ENCODE data around the gene AIRE. TPM values are rescaled to one million over a fixed set of nuclear protein-coding genes. Genes with fewer than 3 reads are reported as not detected.

The AIRE gene
- total RNA-seq, 1 donor from 2014 or later, result not detected

DNA sequence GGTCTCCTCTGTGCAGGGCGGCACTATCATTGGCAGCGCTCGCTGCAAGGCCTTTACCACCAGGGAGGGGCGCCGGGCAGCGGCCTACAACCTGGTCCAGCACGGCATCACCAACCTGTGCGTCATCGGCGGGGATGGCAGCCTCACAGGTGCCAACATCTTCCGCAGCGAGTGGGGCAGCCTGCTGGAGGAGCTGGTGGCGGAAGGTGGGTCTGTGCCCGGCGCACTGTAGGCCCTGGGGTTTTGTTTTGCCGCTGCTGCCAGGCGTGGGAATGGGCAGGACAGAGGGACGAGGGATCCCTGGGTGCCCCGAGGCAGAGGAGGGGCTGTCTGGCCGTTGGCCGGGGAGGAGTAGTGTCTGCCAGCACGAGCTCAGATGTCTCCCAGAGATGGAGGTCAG is 26.4 kb downstream of the AIRE start:
- no peak for DNase-seq (ENCODE audit: low spot score)
- no peaks in the 10 kb centered on the region for H3K9me3 Mint-ChIP-seq
- peaks cover 16% of the 10 kb centered on the region for H3K36me3 Mint-ChIP-seq (ENCODE audit: low read depth)
- no peaks in the 10 kb centered on the region for H3K4me1 Mint-ChIP-seq (ENCODE audit: low read depth)
- intact Hi-C loops (cut with micrococcal nuclease), result no loop called here
- no peak overlapping the region for H3K27ac Mint-ChIP-seq
- no peak overlapping the region for H3K4me3 Mint-ChIP-seq
- no peaks in the 10 kb centered on the region for H3K27me3 Mint-ChIP-seq (ENCODE audit: insufficient read depth)

- Mint-ChIP-seq H3K4me3 (no peak overlapping the region), H3K27me3 (ENCODE audit: insufficient read depth) (no peaks in the 10 kb centered on the region), H3K4me1 (ENCODE audit: low read depth) (no peaks in the 10 kb centered on the region)
Measured at GRCh38 chr21:44312716-44313115, 27.0 kb downstream of the AIRE start.

DNA sequence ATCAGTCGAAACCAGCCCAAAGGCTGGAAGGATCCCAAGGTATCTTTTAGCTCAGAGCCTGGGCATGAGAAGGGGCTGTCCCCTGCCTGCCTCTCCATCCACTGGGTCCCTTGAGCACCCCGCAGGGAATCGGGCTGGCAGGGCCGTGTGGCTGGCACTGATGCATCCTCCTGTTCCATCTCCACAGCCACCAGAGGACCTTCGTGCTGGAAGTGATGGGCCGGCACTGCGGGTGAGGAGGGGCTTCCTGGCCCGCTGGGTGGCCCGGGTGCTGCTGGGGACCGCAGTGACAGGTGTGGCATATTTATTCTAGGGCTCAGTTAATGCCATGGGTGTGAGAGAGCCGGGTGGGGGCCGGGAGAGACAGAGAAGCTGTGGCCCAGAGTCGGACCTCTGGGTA is 27.8 kb downstream of the AIRE start:
- H3K4me1 Mint-ChIP-seq (ENCODE audit: low read depth), result no peaks in the 10 kb centered on the region
- no peak overlapping the region for H3K4me3 Mint-ChIP-seq
- no peak overlapping the region for H3K27ac Mint-ChIP-seq
- peaks cover 11% of the 10 kb centered on the region for H3K36me3 Mint-ChIP-seq (ENCODE audit: low read depth)
- DNase-seq (ENCODE audit: low spot score), result no peak
- no peaks in the 10 kb centered on the region for H3K27me3 Mint-ChIP-seq (ENCODE audit: insufficient read depth)
- intact Hi-C loops (cut with micrococcal nuclease), result no loop called here
- H3K9me3 Mint-ChIP-seq, result no peaks in the 10 kb centered on the region

More at GRCh38 chr21:44312716-44313115, 27.0 kb downstream of the AIRE start:
- DNase-seq (ENCODE audit: low spot score), result no peak
- H3K36me3 Mint-ChIP-seq (ENCODE audit: low read depth), result peaks cover 16% of the 10 kb centered on the region
- no peak overlapping the region for H3K27ac Mint-ChIP-seq
- intact Hi-C loops (cut with micrococcal nuclease), result no loop called here
- H3K9me3 Mint-ChIP-seq, result no peaks in the 10 kb centered on the region

DNA sequence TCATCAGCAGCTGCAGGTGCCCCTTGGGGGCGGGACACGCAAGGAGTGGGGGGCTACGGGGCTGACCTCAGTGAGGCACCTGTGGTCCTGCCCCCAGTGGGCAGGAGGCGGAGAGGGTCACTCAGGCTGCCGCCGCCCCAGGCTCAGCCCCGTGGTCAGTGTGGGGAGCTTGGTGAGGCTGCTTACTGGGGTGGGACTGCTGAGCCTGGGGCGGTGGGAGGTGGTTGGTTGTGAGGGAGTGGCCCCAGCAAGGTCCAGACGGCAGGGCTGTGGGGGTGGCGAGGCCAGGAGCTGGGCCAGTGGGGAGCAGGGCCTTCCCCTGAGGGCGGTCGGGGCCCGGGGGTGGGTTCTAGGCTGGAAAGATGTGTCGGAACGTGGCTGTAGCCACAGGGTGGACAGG is 28.5 kb downstream of the AIRE start:
- Mint-ChIP-seq H3K4me3 (no peak overlapping the region), H3K27me3 (ENCODE audit: insufficient read depth) (no peaks in the 10 kb centered on the region), H3K27ac (no peak overlapping the region), H3K4me1 (ENCODE audit: low read depth) (no peaks in the 10 kb centered on the region), H3K36me3 (ENCODE audit: low read depth) (peaks cover 11% of the 10 kb centered on the region), H3K9me3 (no peaks in the 10 kb centered on the region)
- intact Hi-C loops (cut with micrococcal nuclease), result no loop called here
- no peak for DNase-seq (ENCODE audit: low spot score)

DNA sequence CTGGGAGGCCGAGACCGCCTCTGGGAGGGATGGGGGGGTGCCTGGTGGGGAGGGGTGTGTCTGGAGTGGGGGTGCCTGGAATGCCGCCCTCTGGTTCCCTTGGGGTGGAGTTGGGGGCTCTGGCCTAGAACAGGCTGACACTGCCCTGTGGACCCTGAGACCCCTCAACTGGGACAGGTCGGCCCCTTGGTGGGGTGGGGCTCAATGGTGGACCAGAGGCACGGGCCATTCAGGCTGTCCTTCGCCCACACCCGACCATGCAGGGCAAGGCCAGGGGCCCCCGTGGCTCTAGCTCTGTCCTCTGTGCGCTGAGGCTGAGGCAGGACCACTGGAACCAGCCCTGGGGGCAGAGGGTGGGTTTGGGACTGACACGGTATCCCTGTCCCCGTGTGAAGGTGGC is 28.9 kb downstream of the AIRE start:
- H3K27me3 Mint-ChIP-seq (ENCODE audit: insufficient read depth), result no peaks in the 10 kb centered on the region
- H3K9me3 Mint-ChIP-seq, result no peaks in the 10 kb centered on the region

GRCh38 chr21:44315691-44316203 is 30.1 kb downstream of the AIRE start:
- Mint-ChIP-seq H3K27me3 (ENCODE audit: insufficient read depth) (no peaks in the 10 kb centered on the region), H3K4me3 (no peak overlapping the region), H3K9me3 (no peaks in the 10 kb centered on the region), H3K36me3 (ENCODE audit: low read depth) (peaks cover 11% of the 10 kb centered on the region), H3K27ac (no peak overlapping the region), H3K4me1 (ENCODE audit: low read depth) (no peaks in the 10 kb centered on the region)
- intact Hi-C loops (cut with micrococcal nuclease), result no loop called here
- no peak for DNase-seq (ENCODE audit: low spot score)

More for the DNA sequence above, 28.9 kb downstream of the AIRE start:
- no peak overlapping the region for H3K4me3 Mint-ChIP-seq
- H3K27ac Mint-ChIP-seq, result no peak overlapping the region
- intact Hi-C loops (cut with micrococcal nuclease), result no loop called here
- no peaks in the 10 kb centered on the region for H3K4me1 Mint-ChIP-seq (ENCODE audit: low read depth)
- H3K36me3 Mint-ChIP-seq (ENCODE audit: low read depth), result peaks cover 11% of the 10 kb centered on the region
- no peak for DNase-seq (ENCODE audit: low spot score)

- intact Hi-C loops (cut with micrococcal nuclease), result no loop called here
- H3K9me3 Mint-ChIP-seq, result no peaks in the 10 kb centered on the region
- no peaks in the 10 kb centered on the region for H3K4me1 Mint-ChIP-seq (ENCODE audit: low read depth)
- no peak for DNase-seq (ENCODE audit: low spot score)
- peaks cover 5% of the 10 kb centered on the region for H3K36me3 Mint-ChIP-seq (ENCODE audit: low read depth)
- no peak overlapping the region for H3K27ac Mint-ChIP-seq
- H3K27me3 Mint-ChIP-seq (ENCODE audit: insufficient read depth), result no peaks in the 10 kb centered on the region
- H3K4me3 Mint-ChIP-seq, result no peak overlapping the region
Measured at GRCh38 chr21:44316277-44316900, 30.7 kb downstream of the AIRE start.

DNA sequence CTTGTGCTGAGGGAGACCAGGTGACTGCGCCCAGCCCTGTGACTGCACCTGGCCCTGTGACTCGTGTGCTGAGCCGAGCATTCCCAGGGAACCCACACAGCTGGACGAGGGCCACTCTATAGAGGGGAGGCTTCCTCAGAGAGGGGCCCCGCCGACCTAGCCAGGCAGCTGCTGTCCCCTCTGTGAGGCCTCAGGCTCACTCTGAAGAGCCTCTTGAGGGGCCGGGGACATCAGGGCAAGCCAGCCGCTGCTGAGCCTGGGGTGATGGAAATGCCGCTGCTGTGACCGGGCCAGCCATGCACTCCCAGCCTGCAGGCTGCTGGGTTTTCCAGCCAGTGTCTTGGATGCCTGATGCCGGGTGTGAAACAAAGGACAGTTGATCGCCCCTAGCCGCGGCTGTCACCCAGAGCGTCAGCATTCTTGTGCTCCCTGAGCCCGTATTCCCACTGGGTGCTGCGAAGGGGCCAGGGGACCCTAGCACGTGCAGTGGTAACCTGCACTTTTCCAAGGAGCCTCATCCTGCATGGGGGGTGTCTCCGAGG is 31.6 kb downstream of the AIRE start:
- peaks cover 6% of the 10 kb centered on the region for H3K36me3 Mint-ChIP-seq (ENCODE audit: low read depth)
- no peak for DNase-seq (ENCODE audit: low spot score)
- H3K27ac Mint-ChIP-seq, result no peak overlapping the region
- no peaks in the 10 kb centered on the region for H3K9me3 Mint-ChIP-seq
- intact Hi-C loops (cut with micrococcal nuclease), result no loop called here
- H3K27me3 Mint-ChIP-seq (ENCODE audit: insufficient read depth), result no peaks in the 10 kb centered on the region
- H3K4me3 Mint-ChIP-seq, result no peak overlapping the region
- H3K4me1 Mint-ChIP-seq (ENCODE audit: low read depth), result no peaks in the 10 kb centered on the region

DNA sequence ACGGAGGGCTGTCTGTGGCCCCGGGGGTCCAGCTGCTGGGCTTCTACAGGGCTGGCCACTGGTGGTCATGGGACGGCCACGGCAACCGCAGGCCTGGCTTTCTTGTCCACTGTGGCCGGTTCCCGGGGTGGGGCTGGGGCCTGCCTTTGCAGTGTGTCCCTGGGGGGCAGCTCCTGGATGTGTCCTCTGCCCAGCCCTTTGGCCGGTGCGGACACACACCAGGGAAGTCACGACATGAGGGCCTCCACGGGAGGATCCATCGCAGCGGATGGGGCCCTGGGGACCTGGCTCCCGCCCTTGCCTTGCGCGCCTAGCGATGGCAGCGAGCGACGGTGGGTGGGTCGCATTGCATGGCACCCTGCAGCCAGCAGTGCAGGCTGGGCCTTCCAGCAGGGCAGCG is 32.2 kb downstream of the AIRE start:
- Mint-ChIP-seq H3K4me1 (ENCODE audit: low read depth) (no peaks in the 10 kb centered on the region), H3K27me3 (ENCODE audit: insufficient read depth) (no peaks in the 10 kb centered on the region), H3K9me3 (no peaks in the 10 kb centered on the region), H3K27ac (no peak overlapping the region), H3K4me3 (no peak overlapping the region), H3K36me3 (ENCODE audit: low read depth) (peaks cover 6% of the 10 kb centered on the region)
- intact Hi-C loops (cut with micrococcal nuclease), result no loop called here
- DNase-seq (ENCODE audit: low spot score), result no peak

DNA sequence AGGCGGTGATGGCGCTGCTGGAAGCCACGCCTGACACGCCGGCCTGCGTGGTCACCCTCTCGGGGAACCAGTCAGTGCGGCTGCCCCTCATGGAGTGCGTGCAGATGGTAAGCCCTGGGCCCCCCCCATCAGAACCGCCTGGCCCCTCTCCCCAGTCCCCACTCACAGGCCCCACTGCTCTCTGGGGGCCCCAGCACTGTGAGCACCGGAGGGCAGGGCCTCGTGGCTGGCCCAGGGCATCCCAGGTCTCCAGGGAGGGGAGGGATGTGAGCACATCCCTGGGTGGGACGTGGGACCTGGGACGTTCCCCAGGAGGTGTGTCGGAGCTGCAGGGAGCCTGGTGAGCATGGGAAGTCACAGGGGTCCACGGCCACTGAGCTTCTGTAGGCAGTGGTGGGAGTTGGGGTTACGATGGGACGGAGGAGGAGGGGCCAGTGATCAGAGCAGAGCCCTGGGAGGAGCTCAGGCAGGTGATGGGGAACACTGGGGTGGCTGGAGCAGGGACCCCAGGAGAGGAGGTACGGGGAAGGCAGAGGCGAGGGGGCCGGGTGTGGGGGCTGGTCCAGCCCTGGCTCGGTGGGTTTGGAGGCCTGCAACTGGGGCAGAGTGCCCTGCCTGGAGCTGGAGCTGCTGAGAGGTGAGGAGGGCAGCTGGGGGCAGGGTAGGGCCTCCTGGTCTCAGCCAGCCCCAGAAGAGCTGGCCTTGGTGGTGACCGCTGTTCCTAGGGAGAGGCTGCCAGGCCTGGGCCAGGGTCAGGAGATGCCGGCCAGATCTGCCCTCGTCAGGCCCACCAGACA is 33.0 kb downstream of the AIRE start:
- H3K4me3 Mint-ChIP-seq, result no peak overlapping the region
- no peaks in the 10 kb centered on the region for H3K9me3 Mint-ChIP-seq
- DNase-seq (ENCODE audit: low spot score), result no peak
- no peaks in the 10 kb centered on the region for H3K27me3 Mint-ChIP-seq (ENCODE audit: insufficient read depth)
- no peaks in the 10 kb centered on the region for H3K4me1 Mint-ChIP-seq (ENCODE audit: low read depth)
- intact Hi-C loops (cut with micrococcal nuclease), result no loop called here
- no peak overlapping the region for H3K27ac Mint-ChIP-seq
- peaks cover 9% of the 10 kb centered on the region for H3K36me3 Mint-ChIP-seq (ENCODE audit: low read depth)

GRCh38 chr21:44319407-44320065 is 33.9 kb downstream of the AIRE start:
- Mint-ChIP-seq H3K4me3 (no peak overlapping the region), H3K27ac (no peak overlapping the region), H3K9me3 (no peaks in the 10 kb centered on the region), H3K4me1 (ENCODE audit: low read depth) (no peaks in the 10 kb centered on the region), H3K27me3 (ENCODE audit: insufficient read depth) (no peaks in the 10 kb centered on the region), H3K36me3 (ENCODE audit: low read depth) (peaks cover 9% of the 10 kb centered on the region)
- no peak for DNase-seq (ENCODE audit: low spot score)
- intact Hi-C loops (cut with micrococcal nuclease), result no loop called here

- no peaks in the 10 kb centered on the region for H3K27me3 Mint-ChIP-seq (ENCODE audit: insufficient read depth)
- no peaks in the 10 kb centered on the region for H3K9me3 Mint-ChIP-seq
- H3K4me3 Mint-ChIP-seq, result no peak overlapping the region
- H3K4me1 Mint-ChIP-seq (ENCODE audit: low read depth), result no peaks in the 10 kb centered on the region
- H3K36me3 Mint-ChIP-seq (ENCODE audit: low read depth), result peaks cover 9% of the 10 kb centered on the region
- no peak for DNase-seq (ENCODE audit: low spot score)
- no peak overlapping the region for H3K27ac Mint-ChIP-seq
- intact Hi-C loops (cut with micrococcal nuclease), result no loop called here
Measured at GRCh38 chr21:44320847-44321246, 35.2 kb downstream of the AIRE start.
